ENCODE results near the gene WDR89.
A peak's percentile ranks its signal among the peaks of the same experiment; 100 is the strongest.
"Not testable (repeated sequence)": the region's sequence is repeated elsewhere in the genome, so short reads cannot be mapped to it uniquely, and the experiment has no call there.

The WDR89 gene

GRCh38 chr14:63624203-63624602, 17.5 kb downstream of the WDR89 start:
- no peak overlapping the region for H3K9ac ChIP-seq (ENCODE audit: low read depth, low read length)
- no peaks in the 10 kb centered on the region for H3K27me3 ChIP-seq (ENCODE audit: control insufficient read depth, insufficient read depth, low read length)
- no peaks in the 10 kb centered on the region for H3K36me3 ChIP-seq (ENCODE audit: insufficient read depth, low read length)
- no peaks in the 10 kb centered on the region for H3K4me1 ChIP-seq (ENCODE audit: control insufficient read depth, insufficient read depth, low read length)
- H3K4me2 ChIP-seq (ENCODE audit: low read length) = no peak overlapping the region
- H3K9me3 ChIP-seq (replicated peaks; ENCODE audit: low read length) = no peaks in the 10 kb centered on the region
- H3K4me3 ChIP-seq (ENCODE audit: low read length) = no peak overlapping the region

GRCh38 chr14:63621975-63622374, 19.7 kb downstream of the WDR89 start:
- not testable (repeated sequence) for H3K36me3 ChIP-seq (ENCODE audit: insufficient read depth, low read length); H3K9me3 ChIP-seq (replicated peaks; ENCODE audit: low read length); H3K27me3 ChIP-seq (ENCODE audit: control insufficient read depth, insufficient read depth, low read length); H3K4me2 ChIP-seq (ENCODE audit: low read length); H3K9ac ChIP-seq (ENCODE audit: low read depth, low read length); H3K4me3 ChIP-seq (ENCODE audit: low read length); H3K4me1 ChIP-seq (ENCODE audit: control insufficient read depth, insufficient read depth, low read length)

GRCh38 chr14:63616015-63616414, 25.7 kb downstream of the WDR89 start:
- H3K27me3 ChIP-seq (ENCODE audit: control insufficient read depth, insufficient read depth, low read length) = no peaks in the 10 kb centered on the region
- H3K4me2 ChIP-seq (ENCODE audit: low read length) = no peak overlapping the region
- H3K36me3 ChIP-seq (ENCODE audit: insufficient read depth, low read length) = no peaks in the 10 kb centered on the region
- no peak overlapping the region for H3K9ac ChIP-seq (ENCODE audit: low read depth, low read length)
- H3K9me3 ChIP-seq (replicated peaks; ENCODE audit: low read length) = no peaks in the 10 kb centered on the region
- peaks cover 20% of the 10 kb centered on the region for H3K4me1 ChIP-seq (ENCODE audit: control insufficient read depth, insufficient read depth, low read length)
- H3K4me3 ChIP-seq (ENCODE audit: low read length) = no peak overlapping the region

- Histone ChIP-seq H3K9ac (ENCODE audit: low read depth, low read length) (peak overlapping the region; percentile 50), H3K9me3 (replicated peaks; ENCODE audit: low read length) (no peaks in the 10 kb centered on the region), H3K4me1 (ENCODE audit: control insufficient read depth, insufficient read depth, low read length) (peaks cover 20% of the 10 kb centered on the region), H3K4me3 (ENCODE audit: low read length) (peak overlapping the region; percentile 39), H3K4me2 (ENCODE audit: low read length) (peak overlapping the region; percentile 63), H3K36me3 (ENCODE audit: insufficient read depth, low read length) (no peaks in the 10 kb centered on the region), H3K27me3 (ENCODE audit: control insufficient read depth, insufficient read depth, low read length) (no peaks in the 10 kb centered on the region)
Measured at GRCh38 chr14:63614679-63615363, 26.9 kb downstream of the WDR89 start.

- Histone ChIP-seq H3K9me3 (replicated peaks; ENCODE audit: low read length) (no peaks in the 10 kb centered on the region), H3K4me2 (ENCODE audit: low read length) (no peak overlapping the region), H3K4me1 (ENCODE audit: control insufficient read depth, insufficient read depth, low read length) (peaks cover 15% of the 10 kb centered on the region), H3K4me3 (ENCODE audit: low read length) (no peak overlapping the region), H3K27me3 (ENCODE audit: control insufficient read depth, insufficient read depth, low read length) (no peaks in the 10 kb centered on the region), H3K9ac (ENCODE audit: low read depth, low read length) (no peak overlapping the region), H3K36me3 (ENCODE audit: insufficient read depth, low read length) (no peaks in the 10 kb centered on the region)
Measured at GRCh38 chr14:63611078-63611477, 30.6 kb downstream of the WDR89 start.

- H3K4me1 ChIP-seq (ENCODE audit: control insufficient read depth, insufficient read depth, low read length) = no peaks in the 10 kb centered on the region
- no peak overlapping the region for H3K9ac ChIP-seq (ENCODE audit: low read depth, low read length)
- no peaks in the 10 kb centered on the region for H3K9me3 ChIP-seq (replicated peaks; ENCODE audit: low read length)
- no peak overlapping the region for H3K4me3 ChIP-seq (ENCODE audit: low read length)
- H3K4me2 ChIP-seq (ENCODE audit: low read length) = no peak overlapping the region
- peaks cover 3% of the 10 kb centered on the region for H3K36me3 ChIP-seq (ENCODE audit: insufficient read depth, low read length)
- no peaks in the 10 kb centered on the region for H3K27me3 ChIP-seq (ENCODE audit: control insufficient read depth, insufficient read depth, low read length)
Measured at GRCh38 chr14:63605041-63605532, 36.6 kb downstream of the WDR89 start.

GRCh38 chr14:63604626-63605025, 37.0 kb downstream of the WDR89 start:
- peaks cover 3% of the 10 kb centered on the region for H3K36me3 ChIP-seq (ENCODE audit: insufficient read depth, low read length)
- H3K4me2 ChIP-seq (ENCODE audit: low read length) = no peak overlapping the region
- H3K4me3 ChIP-seq (ENCODE audit: low read length) = no peak overlapping the region
- no peak overlapping the region for H3K9ac ChIP-seq (ENCODE audit: low read depth, low read length)
- no peaks in the 10 kb centered on the region for H3K27me3 ChIP-seq (ENCODE audit: control insufficient read depth, insufficient read depth, low read length)
- no peaks in the 10 kb centered on the region for H3K9me3 ChIP-seq (replicated peaks; ENCODE audit: low read length)
- H3K4me1 ChIP-seq (ENCODE audit: control insufficient read depth, insufficient read depth, low read length) = no peaks in the 10 kb centered on the region

- peaks cover 5% of the 10 kb centered on the region for H3K36me3 ChIP-seq (ENCODE audit: insufficient read depth, low read length)
- H3K27me3 ChIP-seq (ENCODE audit: control insufficient read depth, insufficient read depth, low read length) = no peaks in the 10 kb centered on the region
- H3K9me3 ChIP-seq (replicated peaks; ENCODE audit: low read length) = no peaks in the 10 kb centered on the region
- no peak overlapping the region for H3K4me3 ChIP-seq (ENCODE audit: low read length)
- no peak overlapping the region for H3K4me2 ChIP-seq (ENCODE audit: low read length)
- H3K9ac ChIP-seq (ENCODE audit: low read depth, low read length) = no peak overlapping the region
- H3K4me1 ChIP-seq (ENCODE audit: control insufficient read depth, insufficient read depth, low read length) = no peaks in the 10 kb centered on the region
Measured at GRCh38 chr14:63603749-63604277, 37.9 kb downstream of the WDR89 start.

- Histone ChIP-seq H3K4me1 (ENCODE audit: control insufficient read depth, insufficient read depth, low read length) (no peaks in the 10 kb centered on the region), H3K9me3 (replicated peaks; ENCODE audit: low read length) (peaks cover 3% of the 10 kb centered on the region), H3K4me3 (ENCODE audit: low read length) (no peak overlapping the region), H3K9ac (ENCODE audit: low read depth, low read length) (no peak overlapping the region), H3K36me3 (ENCODE audit: insufficient read depth, low read length) (peaks cover 9% of the 10 kb centered on the region), H3K4me2 (ENCODE audit: low read length) (no peak overlapping the region), H3K27me3 (ENCODE audit: control insufficient read depth, insufficient read depth, low read length) (no peaks in the 10 kb centered on the region)
Measured at GRCh38 chr14:63598807-63599206, 42.9 kb downstream of the WDR89 start.

GRCh38 chr14:63596998-63597658, 44.5 kb downstream of the WDR89 start:
- no peak overlapping the region for H3K4me3 ChIP-seq (ENCODE audit: low read length)
- H3K27me3 ChIP-seq (ENCODE audit: control insufficient read depth, insufficient read depth, low read length) = no peaks in the 10 kb centered on the region
- no peak overlapping the region for H3K9ac ChIP-seq (ENCODE audit: low read depth, low read length)
- no peaks in the 10 kb centered on the region for H3K4me1 ChIP-seq (ENCODE audit: control insufficient read depth, insufficient read depth, low read length)
- H3K9me3 ChIP-seq (replicated peaks; ENCODE audit: low read length) = peaks cover 5% of the 10 kb centered on the region
- no peak overlapping the region for H3K4me2 ChIP-seq (ENCODE audit: low read length)
- peaks cover 9% of the 10 kb centered on the region for H3K36me3 ChIP-seq (ENCODE audit: insufficient read depth, low read length)

- Histone ChIP-seq H3K4me1 (ENCODE audit: control insufficient read depth, insufficient read depth, low read length) (no peaks in the 10 kb centered on the region), H3K9ac (ENCODE audit: low read depth, low read length) (no peak overlapping the region), H3K4me3 (ENCODE audit: low read length) (no peak overlapping the region), H3K9me3 (replicated peaks; ENCODE audit: low read length) (peaks cover 5% of the 10 kb centered on the region), H3K4me2 (ENCODE audit: low read length) (no peak overlapping the region), H3K27me3 (ENCODE audit: control insufficient read depth, insufficient read depth, low read length) (no peaks in the 10 kb centered on the region), H3K36me3 (ENCODE audit: insufficient read depth, low read length) (peaks cover 7% of the 10 kb centered on the region)
Measured at GRCh38 chr14:63594455-63595372, 47.0 kb downstream of the WDR89 start.
